Measurements from ENCODE around the gene ANO4.

ANO4 gene

DNA sequence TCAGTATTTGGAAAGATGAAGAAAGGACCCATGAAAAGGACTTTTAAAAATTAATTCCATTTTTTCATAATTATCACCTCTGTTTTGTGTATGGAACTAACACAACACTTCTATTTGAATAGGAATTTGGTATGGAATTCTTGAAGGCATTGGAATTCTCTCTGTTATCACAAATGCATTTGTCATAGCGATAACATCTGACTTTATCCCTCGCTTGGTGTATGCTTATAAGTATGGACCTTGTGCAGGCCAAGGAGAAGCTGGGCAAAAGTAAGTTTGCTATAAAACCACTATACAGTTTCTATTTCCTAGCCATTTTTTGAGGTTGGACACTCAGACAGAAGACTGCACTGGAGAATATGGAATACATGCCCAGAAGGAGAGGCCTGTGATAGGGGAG lies 316.9 kb downstream of the ANO4 start:
- Histone ChIP-seq H3K4me2 (ENCODE audit: low read depth, low read length, poor library complexity, severe bottlenecking) (no peak overlapping the region), H3K9ac (ENCODE audit: low read depth, low read length, poor library complexity, severe bottlenecking) (no peak overlapping the region), H2AFZ (ENCODE audit: low read length) (no peak overlapping the region), H3F3A (ENCODE audit: low read depth) (no peaks in the 10 kb centered on the region), H4K20me1 (ENCODE audit: insufficient read depth, low read length, poor library complexity, severe bottlenecking) (no peaks in the 10 kb centered on the region), H3K4me1 (ENCODE audit: insufficient read depth, low read length, poor library complexity, severe bottlenecking) (no peaks in the 10 kb centered on the region), H3K36me3 (ENCODE audit: insufficient read depth, low read length) (no peaks in the 10 kb centered on the region), H3K9me2 (replicated peaks; ENCODE audit: low read depth, low read length) (no peaks in the 10 kb centered on the region), H3K9me3 (ENCODE audit: insufficient read depth, low read depth, low read length) (no peaks in the 10 kb centered on the region), H3K27me3 (ENCODE audit: insufficient read depth, low read length, poor library complexity, severe bottlenecking) (no peaks in the 10 kb centered on the region), H3K4me3 (ENCODE audit: low read length, poor library complexity, severe bottlenecking) (no peak overlapping the region), H3K79me2 (ENCODE audit: insufficient read depth, low read length) (no peaks in the 10 kb centered on the region)
- TF ChIP-seq EZH2phosphoT487 (IDR thresholded peaks at IDR 0.05; ENCODE audit: borderline replicate concordance), result no peak
- TF ChIP-seq, protein P1, sequence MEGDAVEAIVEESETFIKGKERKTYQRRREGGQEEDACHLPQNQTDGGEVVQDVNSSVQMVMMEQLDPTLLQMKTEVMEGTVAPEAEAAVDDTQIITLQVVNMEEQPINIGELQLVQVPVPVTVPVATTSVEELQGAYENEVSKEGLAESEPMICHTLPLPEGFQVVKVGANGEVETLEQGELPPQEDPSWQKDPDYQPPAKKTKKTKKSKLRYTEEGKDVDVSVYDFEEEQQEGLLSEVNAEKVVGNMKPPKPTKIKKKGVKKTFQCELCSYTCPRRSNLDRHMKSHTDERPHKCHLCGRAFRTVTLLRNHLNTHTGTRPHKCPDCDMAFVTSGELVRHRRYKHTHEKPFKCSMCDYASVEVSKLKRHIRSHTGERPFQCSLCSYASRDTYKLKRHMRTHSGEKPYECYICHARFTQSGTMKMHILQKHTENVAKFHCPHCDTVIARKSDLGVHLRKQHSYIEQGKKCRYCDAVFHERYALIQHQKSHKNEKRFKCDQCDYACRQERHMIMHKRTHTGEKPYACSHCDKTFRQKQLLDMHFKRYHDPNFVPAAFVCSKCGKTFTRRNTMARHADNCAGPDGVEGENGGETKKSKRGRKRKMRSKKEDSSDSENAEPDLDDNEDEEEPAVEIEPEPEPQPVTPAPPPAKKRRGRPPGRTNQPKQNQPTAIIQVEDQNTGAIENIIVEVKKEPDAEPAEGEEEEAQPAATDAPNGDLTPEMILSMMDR (conservative IDR thresholded peaks at IDR 0.05; ENCODE audit: low read length), result no peak

DNA sequence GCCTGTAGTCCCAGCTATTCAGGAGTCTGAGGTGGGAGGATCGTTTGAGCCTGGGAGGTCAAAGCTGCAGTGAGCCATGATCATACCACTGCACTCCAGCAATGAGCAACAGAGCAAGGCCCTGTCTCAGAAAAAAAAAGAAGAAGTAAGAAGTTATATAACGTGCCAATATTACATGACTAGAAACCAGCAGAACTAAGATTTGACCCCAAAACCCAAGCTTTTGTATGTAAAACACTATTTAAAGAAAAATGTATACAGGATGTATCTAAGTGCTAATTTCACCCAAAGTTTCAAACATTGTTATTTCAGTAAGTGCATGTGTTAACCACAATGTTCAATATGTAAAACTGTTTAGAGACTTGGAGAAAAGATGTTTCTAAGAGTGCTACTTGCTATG lies 320.8 kb downstream of the ANO4 start:
- Histone ChIP-seq H4K20me1 (ENCODE audit: insufficient read depth, low read length, poor library complexity, severe bottlenecking) (no peaks in the 10 kb centered on the region), H3K9ac (ENCODE audit: low read depth, low read length, poor library complexity, severe bottlenecking) (no peak overlapping the region), H3K4me3 (ENCODE audit: low read length, poor library complexity, severe bottlenecking) (no peak overlapping the region), H3K79me2 (ENCODE audit: insufficient read depth, low read length) (no peaks in the 10 kb centered on the region), H3F3A (ENCODE audit: low read depth) (no peaks in the 10 kb centered on the region), H3K9me3 (ENCODE audit: insufficient read depth, low read depth, low read length) (no peaks in the 10 kb centered on the region), H3K9me2 (replicated peaks; ENCODE audit: low read depth, low read length) (no peaks in the 10 kb centered on the region), H2AFZ (ENCODE audit: low read length) (no peak overlapping the region), H3K4me1 (ENCODE audit: insufficient read depth, low read length, poor library complexity, severe bottlenecking) (no peaks in the 10 kb centered on the region), H3K36me3 (ENCODE audit: insufficient read depth, low read length) (no peaks in the 10 kb centered on the region), H3K27me3 (ENCODE audit: insufficient read depth, low read length, poor library complexity, severe bottlenecking) (no peaks in the 10 kb centered on the region), H3K4me2 (ENCODE audit: low read depth, low read length, poor library complexity, severe bottlenecking) (no peak overlapping the region)
- no peak for TF ChIP-seq EZH2phosphoT487 (IDR thresholded peaks at IDR 0.05; ENCODE audit: borderline replicate concordance)
- TF ChIP-seq, protein P1 (conservative IDR thresholded peaks at IDR 0.05; ENCODE audit: low read length), result no peak

DNA sequence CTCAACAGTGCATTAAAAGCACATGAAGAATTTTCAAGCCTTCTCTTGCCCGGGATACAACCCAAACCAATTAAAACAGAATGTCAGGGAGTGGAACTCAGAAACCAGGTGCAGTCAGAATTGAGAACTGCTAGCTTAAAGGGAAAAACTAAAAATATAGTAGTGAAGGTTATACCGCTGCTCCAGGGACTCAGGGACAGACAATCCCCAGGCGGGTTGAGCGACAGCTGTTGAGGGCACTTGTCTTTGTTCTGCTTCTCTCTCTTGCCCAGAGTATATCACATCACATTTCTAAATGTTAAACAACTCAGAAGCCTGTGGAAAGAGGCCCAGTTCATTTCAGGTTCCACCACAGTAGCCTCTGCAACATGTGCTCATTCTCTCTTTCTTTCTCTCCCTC lies 322.3 kb downstream of the ANO4 start:
- Histone ChIP-seq H3K79me2 (ENCODE audit: insufficient read depth, low read length) (no peaks in the 10 kb centered on the region), H3K9ac (ENCODE audit: low read depth, low read length, poor library complexity, severe bottlenecking) (no peak overlapping the region), H3K4me1 (ENCODE audit: insufficient read depth, low read length, poor library complexity, severe bottlenecking) (no peaks in the 10 kb centered on the region), H3K27me3 (ENCODE audit: insufficient read depth, low read length, poor library complexity, severe bottlenecking) (no peaks in the 10 kb centered on the region), H4K20me1 (ENCODE audit: insufficient read depth, low read length, poor library complexity, severe bottlenecking) (no peaks in the 10 kb centered on the region), H3K9me2 (replicated peaks; ENCODE audit: low read depth, low read length) (no peaks in the 10 kb centered on the region), H2AFZ (ENCODE audit: low read length) (no peak overlapping the region), H3K36me3 (ENCODE audit: insufficient read depth, low read length) (no peaks in the 10 kb centered on the region), H3F3A (ENCODE audit: low read depth) (no peaks in the 10 kb centered on the region), H3K4me2 (ENCODE audit: low read depth, low read length, poor library complexity, severe bottlenecking) (no peak overlapping the region), H3K4me3 (ENCODE audit: low read length, poor library complexity, severe bottlenecking) (no peak overlapping the region), H3K9me3 (ENCODE audit: insufficient read depth, low read depth, low read length) (no peaks in the 10 kb centered on the region)
- TF ChIP-seq, protein P1 (conservative IDR thresholded peaks at IDR 0.05; ENCODE audit: low read length), result no peak
